HG02884 (cell line): ENCODE results near the gene SYTL3.
"Not testable (repeated sequence)": the region's sequence is repeated elsewhere in the genome, so short reads cannot be mapped to it uniquely, and the experiment has no call there.

Experiments used
- ATAC-seq: cut with Tn5 transposase; IDR thresholded peaks from one replicate; pipeline ENCODE4 v1.9.1; 2021; ENCODE audit warnings: mild to moderate bottlenecking, moderate library complexity; ENCODE audit not compliant: unreplicated experiment

Gene SYTL3

DNA sequence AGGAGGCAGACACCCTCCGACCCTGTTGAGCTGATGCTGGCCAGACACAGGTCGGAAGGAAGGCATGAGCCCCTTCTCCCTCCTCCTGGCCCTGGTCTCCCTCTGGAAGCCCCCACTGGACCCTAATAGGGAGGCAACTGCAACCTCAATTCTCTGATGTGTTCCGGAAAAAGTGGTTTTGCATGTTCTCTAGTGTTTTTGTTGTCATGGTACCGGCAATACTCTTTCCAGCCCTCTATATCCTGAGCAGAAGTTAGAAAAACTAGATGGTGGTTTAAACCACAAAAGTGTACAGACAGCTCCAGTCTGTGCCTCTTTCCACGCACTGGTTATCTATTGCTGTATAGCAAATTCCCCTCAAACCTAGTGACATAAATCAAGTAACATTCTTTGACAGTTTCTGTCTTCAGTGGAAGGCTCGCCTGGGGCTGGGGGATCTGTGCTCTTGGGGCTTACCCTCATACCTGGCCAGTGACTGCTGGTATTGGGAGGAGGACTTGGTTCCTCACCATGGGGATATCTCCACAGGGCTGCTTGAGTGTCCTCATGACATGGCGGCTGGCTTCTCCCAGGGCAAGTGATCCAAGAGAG is 37.0 kb downstream of the SYTL3 start:
- ATAC-seq = peak; percentile 80

DNA sequence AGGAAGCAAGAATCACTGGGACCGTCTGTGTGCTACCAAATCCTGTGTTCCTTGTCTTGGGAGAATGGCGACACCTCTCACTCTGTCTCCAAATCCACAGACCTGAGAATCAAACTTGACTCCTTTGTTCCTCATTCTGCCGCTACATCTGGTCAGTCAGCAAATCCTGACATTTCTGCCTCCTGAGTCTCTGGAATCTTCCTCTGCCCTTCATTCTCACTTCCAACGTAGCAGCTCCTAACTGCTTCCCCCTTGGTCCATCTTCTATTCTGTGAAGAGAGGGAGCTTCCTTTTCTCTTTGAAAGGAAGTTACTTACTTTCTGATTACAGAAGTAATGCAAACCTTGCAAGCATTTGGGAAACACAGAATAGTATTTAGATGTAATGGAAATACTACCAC is 37.7 kb downstream of the SYTL3 start:
- no peak for ATAC-seq

DNA sequence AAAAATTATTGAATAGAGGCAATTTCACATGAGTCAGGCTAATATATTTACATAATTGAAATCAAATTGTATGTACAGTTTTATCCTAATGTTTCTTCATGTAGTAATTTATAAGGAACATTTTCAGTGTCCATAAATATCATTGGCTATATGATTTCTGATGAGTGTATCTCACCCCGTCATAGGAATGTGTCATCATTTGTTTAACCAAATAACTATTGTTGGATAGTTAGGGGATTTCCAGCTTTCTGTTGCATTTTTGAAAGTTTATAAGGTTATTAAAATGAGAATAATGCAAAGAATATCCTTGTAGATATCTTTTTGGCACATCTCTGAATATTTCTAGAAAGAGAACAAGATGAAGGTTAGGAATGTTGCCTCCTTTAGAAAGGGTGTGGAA is 39.0 kb downstream of the SYTL3 start:
- ATAC-seq = no peak

DNA sequence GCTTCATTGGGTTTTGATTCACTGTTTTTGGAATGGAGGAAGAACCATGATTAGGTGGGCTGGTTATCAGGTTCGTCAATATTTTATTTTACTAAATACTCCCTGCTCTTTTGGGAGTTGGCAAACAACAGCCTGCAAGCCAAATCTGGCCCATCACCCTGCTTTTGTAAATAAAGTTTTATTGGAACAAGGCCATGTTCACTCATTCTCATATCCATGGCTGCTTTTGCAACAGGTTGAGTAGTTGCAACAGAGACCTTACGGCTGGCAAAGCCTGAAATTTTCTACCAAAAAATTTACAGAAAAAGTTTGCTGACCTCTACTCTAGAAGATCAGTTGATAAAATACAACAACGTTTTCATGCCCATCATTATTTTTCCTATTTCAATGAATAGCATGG is 45.1 kb downstream of the SYTL3 start:
- ATAC-seq = no peak

DNA sequence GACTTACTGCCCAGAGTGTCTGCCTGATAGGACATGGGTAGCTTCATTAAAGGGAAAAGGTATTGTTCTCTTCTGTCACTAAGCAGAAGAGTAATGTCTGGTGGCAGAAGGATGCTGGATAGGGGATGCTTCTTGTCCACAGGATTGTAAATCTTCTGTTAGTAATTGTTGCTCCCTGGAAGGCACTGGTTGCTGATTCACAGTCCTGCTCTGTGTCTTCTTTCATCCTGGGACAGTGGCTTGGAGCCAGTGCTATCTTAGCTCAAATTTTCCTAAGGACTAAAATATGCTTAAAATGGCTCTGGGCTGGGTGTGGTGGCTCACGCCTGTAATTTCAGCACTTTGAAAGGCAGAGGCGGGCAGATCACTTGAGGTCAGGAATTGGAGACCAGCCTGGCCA is 48.0 kb downstream of the SYTL3 start:
- ATAC-seq = no peak

DNA sequence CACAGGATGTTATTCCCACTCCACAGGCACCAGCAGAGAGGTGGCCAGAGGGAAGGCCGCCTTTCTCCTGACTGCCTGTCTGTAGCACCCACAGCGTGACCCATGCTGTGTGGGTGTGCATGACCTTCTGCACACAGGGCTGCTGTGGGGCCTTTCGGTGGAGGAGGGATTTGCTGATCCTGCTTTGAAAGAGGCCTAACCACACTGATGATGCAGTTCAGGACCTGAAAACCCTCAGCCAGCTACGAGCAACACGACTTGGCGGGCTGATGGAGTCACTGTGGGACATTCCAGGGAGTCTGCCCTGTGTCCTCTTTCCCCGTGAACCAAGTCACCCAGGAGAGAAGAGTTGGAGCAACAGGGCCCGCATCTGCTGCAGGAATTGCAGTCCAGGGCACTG is 49.1 kb downstream of the SYTL3 start:
- no peak for ATAC-seq

DNA sequence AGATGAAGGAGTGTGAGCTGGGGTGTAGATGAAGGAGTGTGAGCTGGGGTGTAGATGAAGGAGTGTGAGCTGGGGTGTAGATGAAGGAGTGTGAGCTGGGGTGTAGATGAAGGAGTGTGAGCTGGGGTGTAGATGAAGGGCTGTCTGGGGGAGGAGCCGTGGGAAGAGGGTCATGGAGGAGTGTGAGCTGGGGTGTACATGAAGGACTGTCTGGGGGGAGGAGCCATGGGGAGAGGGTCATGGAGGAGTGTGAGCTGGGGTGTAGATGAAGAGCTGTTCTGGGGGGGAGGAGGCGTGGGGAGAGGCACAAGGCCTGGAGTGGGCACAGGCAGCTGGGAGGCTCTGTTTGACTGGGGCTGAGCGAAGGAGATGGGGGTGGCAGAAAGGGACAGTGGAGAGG is 51.4 kb downstream of the SYTL3 start:
- not testable (repeated sequence) for ATAC-seq

DNA sequence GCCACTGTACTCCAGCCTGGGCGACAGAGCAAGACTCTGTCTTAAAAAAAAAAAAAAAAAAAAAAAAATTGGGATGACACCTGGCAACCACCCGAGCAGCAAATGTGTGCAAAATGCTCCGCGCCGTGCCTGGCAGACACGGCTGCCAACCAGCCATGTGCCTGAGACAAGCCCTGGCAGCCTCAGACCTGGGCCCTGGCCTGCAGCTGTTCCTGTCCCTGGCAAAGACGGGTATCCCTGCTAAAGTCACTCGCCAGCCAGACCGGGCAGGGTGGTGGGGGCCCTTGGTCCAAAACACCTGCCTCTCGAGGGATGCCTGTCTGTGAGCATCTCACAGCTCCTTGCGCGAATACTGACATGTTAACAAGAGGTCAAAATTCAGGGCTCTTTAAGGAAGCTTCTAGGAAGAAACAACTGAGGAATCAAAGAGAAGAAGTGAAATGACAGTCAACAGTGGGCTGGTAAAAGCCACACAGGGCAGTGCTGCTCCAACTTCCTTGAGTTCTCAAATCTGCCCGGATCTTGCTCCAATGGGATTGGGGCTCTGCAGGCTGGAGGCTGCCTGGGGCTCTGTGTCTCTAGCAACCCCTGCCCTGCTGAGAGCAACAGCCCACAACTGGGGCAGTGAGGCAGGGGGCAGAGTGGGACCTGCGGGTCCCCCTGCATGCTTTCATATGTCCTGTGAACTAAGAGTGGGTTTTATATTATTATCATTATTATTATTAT is 53.4 kb downstream of the SYTL3 start:
- no peak for ATAC-seq

DNA sequence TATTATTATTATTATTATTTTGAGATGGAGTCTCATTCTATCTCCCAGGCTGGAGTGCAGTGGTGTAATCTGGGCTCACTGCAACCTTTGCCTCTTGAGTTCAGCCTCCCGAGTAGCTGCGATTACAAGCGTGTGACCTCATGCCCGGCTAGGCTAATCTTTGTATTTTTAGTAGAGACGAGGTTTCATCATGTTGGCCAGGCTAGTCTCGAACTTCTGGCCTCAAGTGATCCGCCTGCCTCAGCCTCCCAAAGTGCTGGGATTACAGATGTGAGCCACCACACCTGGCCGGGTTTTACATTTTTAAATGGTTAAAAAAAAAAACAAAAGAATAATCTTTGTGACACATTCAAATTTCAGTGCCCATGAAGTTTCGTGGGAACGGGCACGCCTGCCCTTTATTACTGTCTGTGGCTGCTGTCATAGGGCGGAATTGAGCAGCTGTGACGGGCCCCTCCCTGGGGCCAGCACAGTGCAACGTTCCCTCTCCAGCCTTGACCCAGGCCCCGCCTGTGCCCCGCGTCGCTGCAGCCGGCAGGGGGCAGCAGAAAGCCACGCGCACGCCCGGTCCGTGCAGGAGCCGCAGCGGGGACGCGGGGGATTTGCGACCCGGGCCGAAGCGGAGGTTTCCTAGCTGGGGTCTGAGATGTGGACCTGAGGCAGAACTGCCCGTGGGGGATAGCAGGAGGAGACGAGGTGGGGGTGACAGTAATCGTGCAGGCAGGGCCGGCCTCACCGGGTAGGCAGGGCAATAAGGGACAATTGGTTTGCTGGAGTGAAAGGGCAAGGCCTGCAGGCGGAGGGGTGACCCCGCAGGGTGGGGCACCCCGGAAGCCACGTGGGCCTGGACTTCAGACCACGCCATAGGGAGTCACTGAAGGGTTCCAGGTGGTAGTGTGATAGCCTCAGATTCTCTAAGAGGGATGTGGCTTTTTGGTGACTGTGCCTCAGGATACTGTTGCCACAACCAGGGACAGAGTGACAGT is 54.3 kb downstream of the SYTL3 start:
- peak; percentile 92 for ATAC-seq

DNA sequence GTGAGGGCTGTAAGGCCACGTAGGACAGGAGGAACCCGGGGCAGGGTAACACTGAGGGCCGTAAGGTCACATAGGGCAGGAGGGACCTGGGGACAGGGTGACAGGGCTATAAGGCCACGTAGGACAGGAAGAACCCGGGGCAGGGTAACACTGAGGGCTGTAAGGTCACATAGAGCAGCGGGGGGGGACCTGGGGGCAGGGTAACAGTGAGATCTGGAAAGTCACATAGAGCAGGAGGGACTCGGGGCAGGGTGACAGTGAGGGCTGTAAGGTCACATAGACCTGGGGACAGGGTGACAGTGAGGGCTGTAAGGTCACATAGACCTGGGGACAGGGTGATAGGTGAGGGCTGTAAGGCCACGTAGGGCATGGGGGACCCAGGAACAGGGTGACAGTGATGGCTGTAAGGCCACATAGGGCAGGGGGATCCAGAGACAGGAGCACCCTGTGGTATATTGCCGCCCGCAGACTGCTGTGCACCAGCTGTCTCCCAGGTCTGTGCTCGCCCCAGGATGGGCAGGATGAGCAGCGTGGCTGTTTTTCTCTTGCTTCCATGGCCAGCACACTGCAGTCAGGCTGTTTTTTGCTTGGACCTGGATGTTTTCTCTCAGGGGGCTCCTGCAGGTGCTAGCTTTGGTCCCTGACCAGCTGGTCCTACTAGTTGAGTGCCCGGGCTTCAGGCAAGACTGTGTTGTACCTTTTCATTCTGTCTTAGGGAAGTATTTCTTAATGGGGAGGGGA is 55.7 kb downstream of the SYTL3 start:
- no peak for ATAC-seq

DNA sequence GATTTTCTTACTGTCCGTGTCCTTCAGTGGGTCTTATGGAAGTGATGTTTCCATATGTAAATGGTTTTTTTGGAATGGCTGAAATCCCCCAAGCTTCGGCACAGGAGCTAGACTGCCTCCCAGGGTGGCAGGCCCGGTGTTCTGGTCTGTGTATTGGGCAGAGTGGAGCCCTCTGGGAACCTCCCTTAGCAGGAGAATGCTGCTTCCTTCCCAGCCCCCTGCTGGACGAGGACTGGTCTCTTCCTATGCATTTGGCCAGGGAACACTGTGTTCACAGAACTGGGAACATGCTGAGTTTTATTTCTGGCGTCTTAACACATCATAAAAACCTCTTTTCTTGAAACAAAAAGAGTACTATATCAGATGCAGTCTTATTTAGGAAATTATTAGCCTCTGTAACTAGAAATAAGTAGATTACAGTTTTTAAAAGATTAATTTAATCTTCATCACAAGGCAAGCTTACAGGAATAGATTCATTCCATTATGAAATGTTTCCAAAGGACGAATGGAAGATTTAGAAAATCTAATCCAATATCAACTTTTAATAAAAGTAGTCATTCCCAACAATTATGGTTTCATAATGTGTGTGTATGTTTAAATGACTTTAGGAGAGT is 56.6 kb downstream of the SYTL3 start:
- no peak for ATAC-seq

DNA sequence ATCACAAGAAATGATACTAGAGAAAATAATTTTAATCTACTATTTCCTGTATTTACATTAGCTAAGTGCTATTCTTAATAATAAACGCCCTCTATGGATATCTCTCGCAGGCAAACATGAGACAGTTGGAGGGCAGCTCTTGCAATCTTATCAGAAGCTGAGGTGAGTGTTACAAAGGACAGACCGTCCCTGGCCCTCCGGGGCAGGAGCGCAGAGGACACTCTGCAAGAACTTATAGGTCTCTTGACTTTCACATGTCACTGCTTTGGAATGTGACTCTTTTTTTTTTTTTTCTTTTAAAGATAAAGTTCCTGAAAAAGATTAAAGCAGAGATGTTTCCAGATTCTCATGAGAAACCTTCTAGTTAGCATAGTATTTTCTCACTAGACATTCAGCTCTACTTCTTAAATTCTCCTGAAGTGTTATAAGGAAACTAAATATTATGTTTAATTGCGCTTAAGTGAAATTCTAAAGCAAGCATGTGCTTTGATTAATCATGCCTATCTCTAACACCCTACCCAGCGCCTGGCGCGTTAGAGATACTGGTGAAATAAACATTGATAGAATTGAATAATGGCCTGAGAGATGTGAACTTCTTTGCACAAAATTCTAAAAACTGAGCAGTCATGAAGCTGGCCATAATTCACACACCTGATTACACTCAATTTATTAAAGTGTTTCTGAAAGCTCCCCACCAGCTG is 57.4 kb downstream of the SYTL3 start:
- ATAC-seq = no peak

DNA sequence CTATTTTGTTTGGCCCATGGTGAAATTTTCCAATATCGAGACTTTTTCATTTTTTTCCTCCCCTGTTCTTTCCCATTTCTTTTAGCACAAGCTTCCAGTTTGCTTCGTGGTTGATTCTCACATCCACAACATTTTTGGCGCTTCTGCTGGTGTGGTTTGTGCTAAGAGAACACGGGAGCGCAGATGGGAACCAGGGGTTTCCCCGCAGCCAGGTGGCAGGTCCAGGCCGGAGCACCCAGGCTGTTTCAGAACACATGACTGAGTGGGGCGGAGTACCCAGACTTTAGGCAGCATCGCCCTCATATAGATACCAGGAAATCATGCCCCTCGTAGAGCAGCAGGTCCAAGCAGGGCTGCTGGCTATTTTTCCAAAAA is 58.0 kb downstream of the SYTL3 start:
- ATAC-seq = no peak

DNA sequence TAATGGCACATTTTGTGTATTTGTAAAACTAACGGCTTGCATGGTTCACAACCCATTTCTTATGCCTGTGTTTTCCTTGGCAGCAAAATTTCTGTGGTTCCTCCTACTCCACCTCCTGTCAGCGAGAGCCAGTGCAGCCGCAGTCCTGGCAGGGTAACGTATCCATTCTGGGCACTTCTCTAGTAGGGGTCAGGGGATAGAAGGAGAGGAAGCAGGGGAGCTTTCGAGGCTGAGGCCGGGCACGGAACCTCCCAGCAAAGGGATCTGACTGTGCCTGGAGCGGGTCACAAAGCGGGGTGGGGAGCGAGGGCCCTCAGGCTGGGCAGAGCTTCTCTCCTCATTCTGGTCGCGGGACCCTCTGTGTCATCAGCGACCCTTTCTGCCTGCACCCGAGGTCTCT is 58.4 kb downstream of the SYTL3 start:
- no peak for ATAC-seq

DNA sequence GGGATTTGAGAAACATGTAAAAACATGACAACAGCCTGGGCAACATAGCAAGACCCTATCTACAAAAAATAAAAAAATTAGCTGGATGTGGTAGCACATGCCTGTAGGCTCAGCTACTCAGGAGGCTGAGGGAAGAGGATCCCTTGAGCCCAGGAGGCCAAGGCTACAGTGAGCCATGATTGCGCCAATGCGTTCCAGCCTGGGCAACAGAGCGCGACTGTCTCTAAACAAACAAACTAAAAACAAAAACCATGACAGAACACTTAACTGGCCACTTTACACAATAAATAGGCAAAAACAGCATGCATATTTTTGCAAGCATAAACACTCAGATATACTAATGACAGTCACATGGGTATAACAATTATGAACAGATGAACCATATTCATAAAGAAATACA is 60.0 kb downstream of the SYTL3 start:
- ATAC-seq = no peak

DNA sequence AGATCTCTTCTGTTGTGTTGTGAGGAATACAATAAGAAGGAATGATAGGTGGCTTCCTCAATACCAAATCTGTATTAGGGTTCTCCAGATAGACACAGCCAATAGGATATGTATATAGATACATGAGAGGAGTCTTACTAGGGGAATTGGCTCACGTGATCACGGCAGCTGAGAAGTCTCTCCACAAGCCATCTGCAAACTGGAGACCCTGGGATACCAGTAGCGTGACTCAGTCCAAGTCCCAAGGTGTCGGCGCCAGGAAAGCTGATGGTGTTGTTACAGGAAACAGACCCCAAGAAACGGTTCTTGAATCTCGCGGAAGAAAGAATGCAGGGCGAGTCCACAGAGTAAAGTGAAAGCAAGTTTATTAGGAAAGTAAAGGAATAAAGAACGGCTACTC is 61.4 kb downstream of the SYTL3 start:
- ATAC-seq = no peak

DNA sequence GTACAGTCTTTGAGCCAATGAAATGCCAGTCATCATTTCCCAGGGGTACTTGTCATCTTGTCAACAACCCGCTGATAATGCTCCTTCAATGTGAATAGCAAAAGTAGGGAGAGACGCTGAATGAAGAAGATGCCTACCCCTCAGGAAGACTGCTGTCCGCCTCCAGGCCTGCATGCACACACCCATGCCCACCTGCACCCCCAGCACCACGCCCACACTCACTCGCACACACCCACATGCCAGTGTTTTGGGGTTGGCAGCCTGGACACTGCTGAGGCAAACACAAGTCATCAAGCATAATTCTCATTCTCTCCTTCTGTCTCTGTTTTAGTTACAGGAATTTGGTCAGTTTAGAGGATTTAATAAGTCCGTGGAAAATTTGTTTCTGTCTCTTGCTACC is 63.6 kb downstream of the SYTL3 start:
- no peak for ATAC-seq

DNA sequence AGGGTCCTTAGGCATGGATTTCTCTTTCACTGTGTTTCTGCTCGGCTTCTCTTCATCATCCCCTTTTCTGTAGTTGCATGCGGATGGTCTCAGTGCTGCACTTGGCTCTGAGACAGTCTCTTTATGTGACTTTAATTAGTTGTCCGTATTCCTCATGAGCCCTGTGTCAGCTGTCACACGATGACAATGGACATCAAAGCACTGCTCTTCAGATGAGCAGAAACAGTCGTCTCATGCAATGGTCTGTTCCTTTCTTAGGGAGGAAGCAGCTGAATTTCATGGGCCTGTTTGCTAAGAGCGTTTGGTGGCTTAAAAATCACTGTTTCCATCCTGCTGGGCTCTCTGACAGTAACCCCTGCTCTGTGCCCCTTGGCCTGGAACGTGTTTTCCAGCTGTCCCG is 64.9 kb downstream of the SYTL3 start:
- ATAC-seq = no peak

DNA sequence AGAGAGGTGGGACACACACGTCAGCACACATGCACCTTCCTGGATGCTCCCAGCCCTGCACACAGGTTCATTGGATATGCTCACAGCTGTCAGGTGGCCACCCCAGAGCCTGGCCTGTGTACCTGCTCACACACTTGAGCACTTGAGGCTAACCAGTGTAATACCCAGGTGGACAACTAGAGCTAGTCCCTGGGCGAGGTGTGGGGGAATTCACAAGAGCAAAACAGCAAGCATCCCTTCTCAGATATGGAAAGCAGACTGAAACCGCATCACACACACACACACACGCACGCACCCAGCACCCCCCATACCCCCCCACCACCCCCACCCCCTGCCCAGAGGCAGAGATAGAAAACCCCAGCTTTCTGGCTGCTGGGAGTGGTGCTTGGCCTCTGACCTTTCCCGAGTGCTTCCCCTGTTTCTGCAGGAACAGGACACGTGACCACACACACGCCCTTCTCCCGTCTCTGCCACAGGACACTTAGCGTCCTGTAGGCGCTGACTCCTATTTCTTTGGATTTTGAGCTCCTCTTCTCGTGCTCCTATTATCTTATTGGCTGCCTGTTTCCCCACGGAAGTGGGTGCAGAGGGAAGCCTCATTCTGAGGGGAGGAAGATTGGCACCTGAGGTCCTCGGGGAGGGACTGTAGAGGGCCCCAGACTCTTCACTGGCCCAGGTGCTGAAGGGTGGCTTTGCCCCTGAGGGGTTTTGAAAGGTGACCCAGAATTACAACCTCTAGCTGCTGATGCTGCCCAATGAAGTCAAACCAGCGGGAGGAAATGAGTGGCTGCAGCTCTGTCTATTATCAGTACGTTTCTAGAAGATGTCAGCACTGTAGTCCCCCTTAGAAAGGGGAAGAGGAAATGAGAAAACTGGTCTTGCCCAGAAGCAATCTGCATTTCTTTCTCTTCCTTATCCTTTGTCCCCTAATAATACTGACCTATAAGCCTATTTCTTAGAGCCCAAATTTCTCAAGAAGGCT is 65.8 kb downstream of the SYTL3 start:
- peak; percentile 40 for ATAC-seq
